Neural cell (in vitro differentiated cells): ENCODE measurements around the gene DCC.

Experiments
- CTCF ChIP-seq: fragments of 450-650 bp; IDR thresholded peaks from 2 replicates; pipeline ENCODE4 v1.5.1; 2014; ENCODE audit warnings: antibody characterized with exemption, mild to moderate bottlenecking, moderate library complexity; ENCODE audit not compliant: poor library complexity, severe bottlenecking
- SMC3 ChIP-seq: fragments of 450-650 bp; conservative IDR thresholded peaks from 2 replicates; pipeline ENCODE4 v1.6.1; 2014; ENCODE audit warnings: antibody characterized with exemption, mild to moderate bottlenecking, moderate library complexity; ENCODE audit not compliant: poor library complexity

DNA sequence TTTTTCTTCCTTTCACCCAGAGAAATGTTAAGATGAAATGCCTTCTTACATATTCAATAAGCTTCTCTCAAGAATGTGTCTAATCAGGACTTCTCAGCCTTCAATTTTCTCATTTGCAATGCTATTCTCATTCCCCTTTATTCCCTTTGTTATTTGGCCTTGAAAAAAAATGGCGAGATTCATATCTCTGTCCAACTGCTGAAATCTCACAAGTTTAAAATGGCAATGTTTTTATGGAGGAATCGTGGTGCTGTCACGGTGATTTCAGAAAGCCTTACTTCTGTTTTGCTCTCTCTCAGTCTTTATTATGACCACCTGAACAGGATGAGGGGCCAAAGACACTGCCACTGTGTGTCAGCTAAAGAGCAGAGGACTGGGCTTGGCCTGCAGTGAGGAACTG, 928.5 kb downstream of the DCC start:
- no peak for TF ChIP-seq CTCF
- TF ChIP-seq SMC3, result no peak
